GM12892 (cell line): Measurements from ENCODE around the gene NCSTN.

ENCODE experiments used
- DNase-seq: peaks from one replicate; pipeline ENCODE4 v3.0.0; 2011; ENCODE audit not compliant: insufficient read length
- FAIRE-seq: peaks from 2 replicates; lab custom pipeline; 2011; peaks lifted over from hg19 to GRCh38; lab: Jason Lieb, UNC
- POLR2A ChIP-seq: IDR thresholded peaks from 2 replicates; pipeline ENCODE4 v1.6.1; 2011; ENCODE audit warnings: low read depth, low read length, control low read depth
- POLR2AphosphoS5 ChIP-seq: IDR thresholded peaks from 2 replicates; pipeline ENCODE4 v1.6.1; 2011; ENCODE audit warnings: low read depth, low read length, control low read depth
- TAF1 ChIP-seq: IDR thresholded peaks from 2 replicates; pipeline ENCODE4 v1.6.1; 2011; ENCODE audit warnings: low read depth, mild to moderate bottlenecking, control low read depth, low read length, borderline replicate concordance

The NCSTN gene

DNA sequence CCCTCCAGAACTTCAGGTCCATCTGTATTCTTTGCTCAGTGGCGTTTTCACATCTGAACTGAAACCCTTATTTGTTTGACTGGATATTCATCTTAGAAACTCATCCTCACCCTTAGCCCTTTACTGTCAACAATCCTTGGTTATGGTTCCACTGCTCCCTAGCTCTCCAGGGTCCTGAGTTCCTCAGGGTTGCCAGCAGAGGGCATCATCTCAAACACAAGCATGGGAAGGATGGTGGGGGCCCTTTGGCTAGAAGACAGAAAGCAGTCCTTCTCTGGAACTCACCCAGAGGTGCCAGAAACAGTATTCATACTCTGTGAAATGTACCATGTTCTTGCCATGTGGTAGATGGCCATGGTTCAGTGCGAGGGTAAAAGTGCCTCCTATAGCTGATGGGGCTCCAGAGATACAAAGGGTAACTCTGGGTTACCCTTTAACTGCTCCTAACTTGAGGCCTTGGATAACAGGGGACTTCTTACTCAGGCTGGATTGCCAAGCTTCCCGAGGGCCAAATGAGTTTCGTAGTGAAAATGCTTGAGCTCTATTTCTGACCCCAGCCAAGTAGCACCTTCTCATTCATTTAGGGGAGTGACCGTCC is 11.3 kb downstream of the NCSTN start:
- no peak for FAIRE-seq
- DNase-seq: no peak
- TF ChIP-seq POLR2AphosphoS5: no peak
- no peak for TF ChIP-seq TAF1
- no peak for TF ChIP-seq POLR2A

DNA sequence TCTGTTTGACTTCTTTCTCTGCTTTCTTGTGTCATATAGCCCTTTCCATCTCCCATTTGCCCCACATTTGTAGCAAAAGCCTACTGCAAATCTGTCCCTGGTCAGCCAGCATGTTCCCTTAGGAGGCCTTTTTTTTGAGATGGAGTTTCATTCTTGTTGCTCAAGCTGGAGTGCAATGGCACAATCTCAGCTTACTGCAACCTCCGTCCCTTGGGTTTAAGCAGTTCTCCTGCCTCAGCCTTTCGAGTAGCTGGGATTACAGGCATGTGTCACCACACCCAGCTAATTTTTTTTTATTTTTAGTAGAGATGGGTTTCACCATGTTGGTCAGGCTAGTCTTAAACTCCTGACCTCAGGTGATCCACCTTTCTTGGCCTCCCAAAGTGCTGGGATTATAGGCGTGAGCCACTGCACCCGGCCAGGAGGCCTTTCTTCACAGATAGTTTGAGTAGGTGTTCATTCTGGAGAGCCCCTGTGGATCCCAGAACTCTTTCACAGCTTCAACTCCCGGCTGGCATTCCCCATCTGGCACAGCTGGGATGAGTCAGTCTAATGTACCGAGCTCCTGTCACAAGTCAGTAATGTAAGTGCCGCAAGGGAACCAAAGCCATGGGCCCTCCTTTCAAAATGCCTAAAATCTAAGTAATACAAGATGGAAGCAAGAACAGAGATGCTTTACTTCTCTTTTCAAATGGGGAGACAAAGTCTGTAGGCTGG is 14.3 kb downstream of the NCSTN start:
- no peak for FAIRE-seq
- TF ChIP-seq TAF1: no peak
- TF ChIP-seq POLR2A: no peak
- TF ChIP-seq POLR2AphosphoS5: no peak
- no peak for DNase-seq

DNA sequence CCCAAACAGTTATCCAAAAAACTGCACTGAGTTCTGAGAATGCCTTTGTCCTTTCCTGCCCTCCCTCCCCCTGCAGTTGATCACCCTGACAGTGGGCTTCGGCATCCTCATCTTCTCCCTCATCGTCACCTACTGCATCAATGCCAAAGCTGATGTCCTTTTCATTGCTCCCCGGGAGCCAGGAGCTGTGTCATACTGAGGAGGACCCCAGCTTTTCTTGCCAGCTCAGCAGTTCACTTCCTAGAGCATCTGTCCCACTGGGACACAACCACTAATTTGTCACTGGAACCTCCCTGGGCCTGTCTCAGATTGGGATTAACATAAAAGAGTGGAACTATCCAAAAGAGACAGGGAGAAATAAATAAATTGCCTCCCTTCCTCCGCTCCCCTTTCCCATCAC is 14.9 kb downstream of the NCSTN start:
- no peak for DNase-seq
- TF ChIP-seq TAF1 (no peak), POLR2AphosphoS5 (no peak), POLR2A (no peak)
- no peak for FAIRE-seq

DNA sequence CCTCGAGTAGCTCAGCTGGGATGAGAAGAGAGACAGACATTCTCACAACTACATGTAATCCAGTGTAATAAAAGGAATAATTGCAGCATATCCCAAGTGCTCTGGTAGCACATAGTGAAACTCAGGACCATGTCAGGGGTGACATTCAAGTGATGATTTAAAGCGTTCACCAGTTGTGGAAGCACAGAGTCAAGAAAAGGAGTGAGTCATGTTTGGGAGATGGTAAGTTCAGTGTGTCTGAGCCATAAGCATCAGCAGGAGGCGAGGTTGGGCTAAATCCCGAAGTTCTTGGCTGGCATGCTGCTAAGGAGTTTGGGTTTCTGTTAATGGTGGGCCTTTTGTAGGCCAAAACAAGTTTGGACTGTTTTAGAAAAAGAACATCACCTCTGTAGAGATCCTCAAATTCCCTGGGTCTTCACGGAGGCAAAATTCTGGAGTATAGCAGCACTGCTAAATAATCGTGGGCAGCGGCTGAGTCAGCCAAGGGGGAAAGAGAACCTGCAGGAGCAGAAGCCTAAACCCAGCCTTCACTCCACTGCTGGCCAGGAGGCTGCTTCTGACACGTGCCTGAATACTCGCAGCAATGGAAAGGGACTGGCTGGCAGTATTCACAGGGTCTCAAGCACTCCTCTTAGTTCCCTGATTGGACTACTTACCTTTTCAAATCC is 16.5 kb downstream of the NCSTN start:
- TF ChIP-seq POLR2A (0 out of 2 replicates have a peak, but pooled peaks have one; percentile 5), TAF1 (no peak), POLR2AphosphoS5 (peak; percentile 50; the same call in 1 of the 2 replicates)
- DNase-seq: no peak
- no peak for FAIRE-seq

DNA sequence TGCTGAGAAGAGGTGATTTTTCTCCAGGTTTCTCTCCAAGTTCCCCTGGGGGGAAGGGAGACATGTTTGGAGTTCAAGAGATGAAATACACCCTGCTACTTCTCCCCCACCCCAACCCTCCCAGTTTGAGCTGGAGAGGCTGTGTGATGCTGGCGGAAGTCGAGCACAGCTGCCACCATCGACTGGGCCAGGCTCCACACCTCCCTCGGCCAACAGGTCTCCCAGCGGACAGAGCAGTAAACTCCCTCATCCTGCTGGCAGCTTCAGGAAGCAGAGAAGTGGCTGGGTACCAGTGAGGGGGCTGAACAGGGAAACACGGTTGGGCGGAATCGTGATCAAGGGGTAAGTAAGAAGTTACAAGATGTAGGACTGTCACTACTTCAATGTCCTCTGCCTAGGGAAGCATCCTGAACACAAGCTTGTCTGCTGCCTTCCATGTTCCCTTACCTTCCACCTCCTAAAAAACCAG is 17.1 kb downstream of the NCSTN start:
- TF ChIP-seq POLR2AphosphoS5 (no peak), POLR2A (no peak; the same call in 1 of the 2 replicates), TAF1 (no peak)
- DNase-seq (no peak), FAIRE-seq (no peak)

DNA sequence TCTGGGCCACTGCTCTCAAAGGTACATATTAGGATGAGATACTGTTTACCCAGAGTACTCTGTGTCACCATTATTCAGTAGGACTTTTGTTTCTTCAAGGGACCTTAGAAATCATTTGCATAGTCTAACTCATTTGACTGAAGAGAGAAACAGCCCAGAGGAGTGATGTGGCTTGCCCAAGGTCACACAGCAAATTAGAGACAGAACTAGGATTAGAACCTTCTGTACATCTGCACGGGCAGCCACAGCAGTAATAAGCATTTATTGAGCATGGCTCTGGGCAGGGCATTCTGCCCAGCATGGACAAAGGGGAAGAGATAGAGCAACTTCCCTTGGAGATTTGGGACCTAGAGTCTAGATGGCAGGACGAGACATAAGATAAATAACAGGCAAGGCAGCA is 18.0 kb downstream of the NCSTN start:
- FAIRE-seq (no peak), DNase-seq (no peak)
- no peak for TF ChIP-seq TAF1
- no peak for TF ChIP-seq POLR2AphosphoS5
- no peak for TF ChIP-seq POLR2A

DNA sequence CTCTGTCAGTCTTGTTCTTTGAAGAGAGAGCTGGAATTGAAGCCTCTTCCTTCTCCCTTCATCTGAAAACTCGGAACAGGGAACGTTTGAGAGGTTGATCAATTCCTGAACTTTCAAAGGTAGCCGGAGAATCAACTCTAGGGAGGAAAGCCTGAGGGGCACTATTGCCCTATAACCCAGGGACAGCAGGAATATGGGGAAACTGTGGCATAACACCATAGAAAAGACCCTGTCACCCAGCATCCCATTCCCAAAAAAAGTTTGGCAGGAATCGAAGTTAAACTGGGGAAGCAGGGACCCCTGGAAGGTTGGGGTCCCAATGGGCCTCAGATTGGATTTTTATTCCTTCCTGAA is 18.6 kb downstream of the NCSTN start:
- FAIRE-seq (no peak), DNase-seq (no peak)
- no peak for TF ChIP-seq TAF1
- TF ChIP-seq POLR2AphosphoS5: no peak
- TF ChIP-seq POLR2A: no peak

DNA sequence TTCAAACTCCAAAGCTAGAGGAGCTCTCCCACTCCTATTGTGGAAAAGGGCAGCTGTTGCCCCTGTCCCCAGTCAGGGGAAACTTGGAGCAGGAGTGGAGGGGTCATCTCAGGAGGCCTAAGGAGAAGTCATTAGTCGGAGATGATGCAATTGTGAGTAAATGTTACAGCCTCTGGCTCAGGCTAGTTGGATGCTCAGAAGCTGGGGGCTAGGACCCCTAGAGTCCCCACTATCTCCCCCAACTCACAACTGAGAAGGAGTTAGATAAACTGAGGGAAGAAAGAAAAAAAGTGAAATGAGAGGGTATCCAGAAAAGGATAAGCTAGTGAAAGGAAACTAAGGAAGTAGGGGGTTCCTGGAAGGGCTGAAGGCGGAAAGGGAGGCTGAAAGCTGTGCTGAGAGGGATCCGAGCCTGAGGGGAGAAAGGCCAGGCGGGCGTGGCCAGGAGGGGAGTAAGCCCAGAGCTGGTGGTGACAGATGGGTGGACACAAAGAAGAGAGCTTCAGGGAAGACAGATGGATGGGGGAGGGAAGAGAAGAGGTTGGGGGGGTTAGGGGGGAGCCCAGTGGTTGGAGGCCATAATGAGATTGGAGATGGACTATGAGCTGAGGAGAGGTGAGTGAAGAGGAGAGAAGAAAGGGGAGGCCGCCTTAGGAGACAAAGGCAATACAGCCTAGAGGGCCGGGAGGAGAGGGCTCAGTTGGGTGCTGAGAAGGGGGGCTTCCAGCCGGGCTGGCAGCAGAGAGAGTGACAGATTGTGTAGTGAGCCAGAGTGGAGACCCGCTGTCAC is 19.2 kb downstream of the NCSTN start:
- FAIRE-seq: no peak
- TF ChIP-seq POLR2A: no peak
- no peak for TF ChIP-seq POLR2AphosphoS5
- no peak for TF ChIP-seq TAF1
- no peak for DNase-seq

DNA sequence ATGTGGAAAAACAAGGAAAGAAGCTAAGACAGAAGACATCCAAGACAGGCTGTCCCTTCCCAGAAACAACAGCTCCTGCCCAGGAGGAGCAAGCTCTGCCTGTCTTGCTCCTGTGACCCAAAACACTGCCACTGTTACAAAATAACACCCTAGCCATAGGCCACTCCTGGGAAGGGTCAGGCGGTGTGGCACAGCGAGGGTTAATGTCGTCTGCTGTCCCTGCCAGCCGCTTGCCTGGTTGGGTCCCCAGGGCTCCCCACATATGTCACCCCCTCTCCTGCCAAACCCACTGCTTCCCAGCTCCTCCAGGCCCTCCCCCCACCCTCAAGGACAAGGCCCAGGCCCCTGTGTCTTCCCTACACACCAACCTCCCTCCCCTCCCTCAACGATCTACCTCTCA is 19.8 kb downstream of the NCSTN start:
- TF ChIP-seq POLR2AphosphoS5: no peak
- DNase-seq (no peak), FAIRE-seq (no peak)

DNA sequence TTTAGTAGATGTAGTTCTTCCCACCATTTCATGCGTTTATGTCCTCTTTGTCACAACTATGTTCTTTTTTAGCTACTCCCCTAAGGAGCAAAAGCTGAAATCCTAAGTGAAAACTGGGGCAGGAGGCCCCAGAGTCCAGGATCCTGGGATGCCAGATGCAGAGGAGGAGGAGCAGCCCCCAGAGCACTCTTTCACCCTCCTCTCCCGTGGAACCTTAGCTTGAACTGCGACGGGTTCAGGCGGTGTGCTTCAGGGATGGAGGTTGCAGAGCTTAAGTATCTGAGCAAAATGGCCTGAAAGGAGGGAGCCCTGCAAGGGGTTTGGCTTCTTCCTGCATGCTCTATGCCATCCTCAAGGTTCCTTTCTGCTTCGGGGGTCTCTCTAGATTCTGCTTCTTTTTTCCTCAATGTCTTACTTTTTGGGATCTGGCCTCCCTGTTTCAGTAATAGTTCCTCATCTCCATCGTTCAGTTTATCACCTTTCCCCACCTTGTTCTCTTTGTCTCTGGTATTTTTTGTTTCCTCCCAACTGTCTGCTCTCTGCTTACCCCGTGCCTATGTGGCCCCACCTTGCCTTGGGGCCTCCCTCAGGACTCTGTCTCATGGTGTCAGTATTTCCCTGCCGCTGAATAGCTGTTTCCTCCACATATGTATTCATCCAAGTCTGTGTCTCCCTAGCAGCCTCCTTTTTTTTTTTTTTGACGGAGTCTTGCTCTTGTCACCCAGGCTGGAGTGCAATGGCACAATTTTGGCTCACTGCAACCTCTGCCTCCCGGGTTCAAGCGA is 21.0 kb downstream of the NCSTN start:
- no peak for DNase-seq
- no peak for FAIRE-seq

DNA sequence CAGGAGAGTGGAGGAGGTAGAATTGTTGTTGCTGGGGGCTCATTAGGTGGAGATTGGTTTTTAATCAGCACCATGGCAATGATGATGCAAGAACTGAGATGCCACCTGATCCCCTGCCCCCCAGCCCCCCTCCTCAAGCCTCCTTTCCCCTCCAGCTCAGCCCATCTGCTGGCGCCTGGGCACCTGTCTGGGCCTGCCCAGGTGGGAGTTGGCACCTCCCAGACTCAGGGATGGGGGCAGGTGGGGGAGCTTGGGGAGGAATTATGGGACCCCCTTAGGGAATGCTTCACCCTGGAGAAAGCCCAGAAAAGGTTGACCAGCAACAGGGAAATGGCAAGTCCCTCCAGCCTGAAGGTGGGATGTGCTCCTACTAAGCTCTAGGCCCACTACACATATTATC is 22.1 kb downstream of the NCSTN start:
- FAIRE-seq: no peak
- no peak for DNase-seq
- no peak for TF ChIP-seq POLR2AphosphoS5
- no peak for TF ChIP-seq TAF1
- TF ChIP-seq POLR2A: no peak

More for the DNA sequence above, 21.0 kb downstream of the NCSTN start:
- TF ChIP-seq POLR2AphosphoS5: no peak
